Panc1 (cell line): Measurements from ENCODE around the gene ST7L. TPM values are rescaled to one million over a fixed set of nuclear protein-coding genes. Genes with fewer than 3 reads are reported as not detected.

Experiments used
- ATAC-seq: fragments of 200-7000 bp; cut with Tn5 transposase; 2 replicates; pipeline ENCODE4 v1.9.1; 2020; ENCODE audit warnings: mild to moderate bottlenecking, moderate library complexity
- BruUV-seq: library from RNA; stranded (reverse); fragments of 400-500 nt; replicated peaks from 2 replicates; lab custom pipeline; 2021; lab: Mats Ljungman, UMichigan
- CTCF ChIA-PET: fragments of 300-600 bp; sonication (Branson Sonifier 250); formaldehyde crosslinking; loops from one replicate; lab custom pipeline; 2022; ENCODE audit warnings: antibody characterized with exemption; lab: Charles Lee
- POLR2A ChIA-PET: fragments of 300-600 bp; sonication (Branson Sonifier 250); formaldehyde crosslinking; loops from one replicate; lab custom pipeline; 2022; ENCODE audit warnings: antibody characterized with exemption; lab: Charles Lee
- DNase-seq: peaks from one replicate; pipeline ENCODE4 v3.0.0-alpha.2; 2010; ENCODE audit warnings: low read depth, low spot score
- H3K27ac ChIP-seq: 2 replicates; pipeline ENCODE4 v1.5.1; 2011; ENCODE audit warnings: mild to moderate bottlenecking, low read length, inconsistent platforms
- H3K27me3 ChIP-seq: fragments of 200-500 bp; sonication (Bioruptor generic); 2 replicates; pipeline ENCODE4 v1.6.0; 2014; ENCODE audit warnings: low read length, inconsistent platforms; ENCODE audit not compliant: control insufficient read depth, insufficient read depth
- H3K36me3 ChIP-seq: fragments of 200-500 bp; sonication (Bioruptor generic); 2 replicates; pipeline ENCODE4 v1.5.1; 2014; ENCODE audit warnings: inconsistent platforms, mild to moderate bottlenecking, low read length, moderate library complexity; ENCODE audit not compliant: control insufficient read depth, insufficient read depth
- H3K4me1 ChIP-seq: 2 replicates; pipeline ENCODE4 v1.5.1; 2011; ENCODE audit warnings: inconsistent platforms, mild to moderate bottlenecking, low read length, moderate library complexity; ENCODE audit not compliant: control insufficient read depth, insufficient read depth
- H3K4me3 ChIP-seq, 2 experiments: 2 replicates each; pipeline ENCODE4 v1.5.1; 2011 to 2012; ENCODE audit warnings: low read depth in 2 of 2, low read length in 2 of 2, mild to moderate bottlenecking in 2 of 2, inconsistent platforms in 1 of 2, moderate library complexity in 1 of 2
- H3K9me3 ChIP-seq: fragments of 200-500 bp; sonication (Bioruptor generic); 2 replicates; pipeline ENCODE4 v1.5.1; 2014; ENCODE audit warnings: low read depth, mild to moderate bottlenecking, inconsistent platforms, low read length, moderate library complexity; ENCODE audit not compliant: control insufficient read depth, insufficient read depth
- POLR2AphosphoS5 ChIP-seq: IDR thresholded peaks from 2 replicates; pipeline ENCODE4 v1.6.1; 2012; ENCODE audit warnings: mild to moderate bottlenecking, low read depth, low read length, moderate library complexity
- SIN3A ChIP-seq: IDR thresholded peaks from 2 replicates; pipeline ENCODE4 v1.6.1; 2012; ENCODE audit warnings: low read depth, mild to moderate bottlenecking, low read length, moderate library complexity, borderline replicate concordance; ENCODE audit not compliant: insufficient read depth
- TCF7L2 ChIP-seq: IDR thresholded peaks from 2 replicates; pipeline ENCODE4 v1.6.1; 2011; ENCODE audit warnings: mild to moderate bottlenecking, low read depth, low read length, inconsistent platforms
- in situ Hi-C: cut with HindIII; loops from 2 replicates; pipeline ENCODE4 v1.10.0; 2016; ENCODE audit warnings: low sequenced_read_pairs, low pct_unique_long_range_greater_than_20kb
- intact Hi-C: fragments of 100-400 bp; cut with micrococcal nuclease; formaldehyde crosslinking; loops from one replicate; pipeline ENCODE4 v1.10.0; 2022; ENCODE audit not compliant: unreplicated experiment
- total RNA-seq: library from RNA; stranded (reverse); gene quantifications from one replicate; pipeline ENCODE4 v1.2.1, GENCODE V29; 2021; ENCODE audit not compliant: unreplicated experiment
- TF ChIP-seq, protein P1 (sequence below): fragments of 450-650 bp; IDR thresholded peaks from 2 replicates; pipeline ENCODE4 v1.5.1; 2017; ENCODE audit warnings: mild to moderate bottlenecking
- TF ChIP-seq, protein P2 (sequence below), 2 experiments: IDR thresholded peaks; 2 replicates each; pipeline ENCODE4 v1.6.1; 2011 to 2012; ENCODE audit warnings: low read depth in 2 of 2, control low read depth in 1 of 2, low read length in 1 of 2, mild to moderate bottlenecking in 1 of 2, moderate library complexity in 1 of 2; ENCODE audit not compliant: insufficient read depth in 1 of 2

Gene ST7L
- total RNA-seq, 1 experiment from 2014 or later = 13.4 TPM

DNA sequence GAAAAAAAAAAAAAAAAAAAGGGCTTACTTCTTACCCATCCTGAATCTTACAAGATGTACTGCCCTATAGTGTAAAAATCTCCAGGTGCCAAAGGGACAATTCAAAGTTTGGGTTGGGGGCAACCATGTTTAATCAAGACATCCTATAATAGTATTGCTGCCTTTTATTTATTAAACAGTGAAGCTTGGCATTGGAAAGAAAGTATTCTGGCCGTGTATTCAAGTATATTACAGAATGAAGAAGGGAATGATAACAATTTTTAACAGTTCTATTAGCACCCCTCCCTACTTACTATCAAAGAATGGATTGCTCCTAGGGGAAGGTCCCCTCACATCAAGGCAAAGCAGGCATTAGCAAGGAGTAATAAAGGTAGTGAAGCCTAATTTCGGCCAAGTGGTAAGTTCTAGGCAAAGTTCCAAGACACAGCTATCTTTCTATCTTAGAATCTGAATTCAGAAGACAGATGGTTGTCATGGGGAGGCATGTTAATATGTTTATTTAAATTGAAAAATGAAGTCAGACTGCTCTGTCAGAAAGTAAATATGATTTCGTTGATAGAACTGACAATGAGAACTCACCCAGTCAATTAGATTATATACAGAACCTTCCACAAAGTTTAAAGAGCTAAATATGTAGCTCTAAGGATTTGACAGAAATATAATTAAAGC, 24.6 kb downstream of the ST7L start:
- in situ Hi-C loops = no loop called here
- no peak for ATAC-seq

DNA sequence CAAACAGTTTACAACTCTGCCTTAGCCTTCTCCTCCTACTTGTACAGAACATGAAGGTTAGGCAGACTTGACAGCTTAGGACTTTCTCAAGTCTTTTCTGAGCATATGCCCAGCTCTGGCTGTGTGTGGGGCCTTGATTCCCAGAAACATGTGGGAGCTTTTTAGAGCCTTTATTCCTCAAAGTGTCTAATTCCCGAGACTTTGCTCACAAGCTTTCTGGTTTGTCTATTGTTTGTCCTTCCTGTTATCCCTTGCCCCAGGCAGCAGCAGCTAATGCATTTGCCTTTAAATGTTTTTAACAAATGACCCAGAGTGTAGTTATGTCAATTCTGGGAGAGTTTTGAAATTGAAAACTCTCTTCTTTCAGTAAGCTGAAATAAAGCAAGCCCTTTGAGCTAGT, 29.2 kb downstream of the ST7L start:
- no peaks in the 10 kb centered on the region for H3K9me3 ChIP-seq
- DNase-seq = no peak
- no peak for TF ChIP-seq SIN3A
- TF ChIP-seq, protein P1, sequence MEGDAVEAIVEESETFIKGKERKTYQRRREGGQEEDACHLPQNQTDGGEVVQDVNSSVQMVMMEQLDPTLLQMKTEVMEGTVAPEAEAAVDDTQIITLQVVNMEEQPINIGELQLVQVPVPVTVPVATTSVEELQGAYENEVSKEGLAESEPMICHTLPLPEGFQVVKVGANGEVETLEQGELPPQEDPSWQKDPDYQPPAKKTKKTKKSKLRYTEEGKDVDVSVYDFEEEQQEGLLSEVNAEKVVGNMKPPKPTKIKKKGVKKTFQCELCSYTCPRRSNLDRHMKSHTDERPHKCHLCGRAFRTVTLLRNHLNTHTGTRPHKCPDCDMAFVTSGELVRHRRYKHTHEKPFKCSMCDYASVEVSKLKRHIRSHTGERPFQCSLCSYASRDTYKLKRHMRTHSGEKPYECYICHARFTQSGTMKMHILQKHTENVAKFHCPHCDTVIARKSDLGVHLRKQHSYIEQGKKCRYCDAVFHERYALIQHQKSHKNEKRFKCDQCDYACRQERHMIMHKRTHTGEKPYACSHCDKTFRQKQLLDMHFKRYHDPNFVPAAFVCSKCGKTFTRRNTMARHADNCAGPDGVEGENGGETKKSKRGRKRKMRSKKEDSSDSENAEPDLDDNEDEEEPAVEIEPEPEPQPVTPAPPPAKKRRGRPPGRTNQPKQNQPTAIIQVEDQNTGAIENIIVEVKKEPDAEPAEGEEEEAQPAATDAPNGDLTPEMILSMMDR = no peak
- no peak for TF ChIP-seq POLR2AphosphoS5
- TF ChIP-seq, protein P2, sequence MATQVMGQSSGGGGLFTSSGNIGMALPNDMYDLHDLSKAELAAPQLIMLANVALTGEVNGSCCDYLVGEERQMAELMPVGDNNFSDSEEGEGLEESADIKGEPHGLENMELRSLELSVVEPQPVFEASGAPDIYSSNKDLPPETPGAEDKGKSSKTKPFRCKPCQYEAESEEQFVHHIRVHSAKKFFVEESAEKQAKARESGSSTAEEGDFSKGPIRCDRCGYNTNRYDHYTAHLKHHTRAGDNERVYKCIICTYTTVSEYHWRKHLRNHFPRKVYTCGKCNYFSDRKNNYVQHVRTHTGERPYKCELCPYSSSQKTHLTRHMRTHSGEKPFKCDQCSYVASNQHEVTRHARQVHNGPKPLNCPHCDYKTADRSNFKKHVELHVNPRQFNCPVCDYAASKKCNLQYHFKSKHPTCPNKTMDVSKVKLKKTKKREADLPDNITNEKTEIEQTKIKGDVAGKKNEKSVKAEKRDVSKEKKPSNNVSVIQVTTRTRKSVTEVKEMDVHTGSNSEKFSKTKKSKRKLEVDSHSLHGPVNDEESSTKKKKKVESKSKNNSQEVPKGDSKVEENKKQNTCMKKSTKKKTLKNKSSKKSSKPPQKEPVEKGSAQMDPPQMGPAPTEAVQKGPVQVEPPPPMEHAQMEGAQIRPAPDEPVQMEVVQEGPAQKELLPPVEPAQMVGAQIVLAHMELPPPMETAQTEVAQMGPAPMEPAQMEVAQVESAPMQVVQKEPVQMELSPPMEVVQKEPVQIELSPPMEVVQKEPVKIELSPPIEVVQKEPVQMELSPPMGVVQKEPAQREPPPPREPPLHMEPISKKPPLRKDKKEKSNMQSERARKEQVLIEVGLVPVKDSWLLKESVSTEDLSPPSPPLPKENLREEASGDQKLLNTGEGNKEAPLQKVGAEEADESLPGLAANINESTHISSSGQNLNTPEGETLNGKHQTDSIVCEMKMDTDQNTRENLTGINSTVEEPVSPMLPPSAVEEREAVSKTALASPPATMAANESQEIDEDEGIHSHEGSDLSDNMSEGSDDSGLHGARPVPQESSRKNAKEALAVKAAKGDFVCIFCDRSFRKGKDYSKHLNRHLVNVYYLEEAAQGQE (IDR thresholded peaks at IDR 0.05; ENCODE audit: insufficient read depth in 1 of 2, low read depth in 2 of 2, low read length in 1 of 2) = no peak
- no peak for TF ChIP-seq TCF7L2
- ATAC-seq = no peak
- ChIA-PET CTCF (no interaction called here), POLR2A (no interaction called here)
- no TSS peak for BruUV-seq
- no peaks in the 10 kb centered on the region for H3K4me1 ChIP-seq
- no peaks in the 10 kb centered on the region for H3K27me3 ChIP-seq
- intact Hi-C loops = no loop called here
- in situ Hi-C loops = no loop called here
- peaks cover 4% of the 10 kb centered on the region; the same call in 1 of the 2 replicates for H3K36me3 ChIP-seq
- H3K4me3 ChIP-seq = no peak overlapping the region
- H3K27ac ChIP-seq = no peak overlapping the region

More for the DNA sequence above, 24.6 kb downstream of the ST7L start:
- BruUV-seq = no TSS peak
- DNase-seq = no peak
- Histone ChIP-seq H3K9me3 (no peaks in the 10 kb centered on the region), H3K36me3 (peaks cover 11% of the 10 kb centered on the region; the same call in 1 of the 2 replicates), H3K27ac (no peak overlapping the region), H3K4me1 (no peaks in the 10 kb centered on the region), H3K27me3 (no peaks in the 10 kb centered on the region), H3K4me3 (no peak overlapping the region)
- intact Hi-C loops = no loop called here
- TF ChIP-seq, protein P2 (IDR thresholded peaks at IDR 0.05; ENCODE audit: insufficient read depth in 1 of 2, low read depth in 2 of 2, low read length in 1 of 2) = no peak
- no peak for TF ChIP-seq SIN3A
- TF ChIP-seq TCF7L2 = no peak
- TF ChIP-seq, protein P1 = no peak
- TF ChIP-seq POLR2AphosphoS5 = no peak
- POLR2A ChIA-PET = no interaction called here
- CTCF ChIA-PET = interaction anchor here (0.7 kb wide), 1 partner anchor 108 kb away, joined by 4 read pairs; no protein-coding TSS in a partner anchor
